Measurements from ENCODE around the gene PRKAA2. TPM values are rescaled to one million over a fixed set of nuclear protein-coding genes. Genes with fewer than 3 reads are reported as not detected.

PRKAA2 gene
- total and polyA plus RNA-seq, 9 donors, result 13.1 to 42.1 (median 26.3) TPM

DNA sequence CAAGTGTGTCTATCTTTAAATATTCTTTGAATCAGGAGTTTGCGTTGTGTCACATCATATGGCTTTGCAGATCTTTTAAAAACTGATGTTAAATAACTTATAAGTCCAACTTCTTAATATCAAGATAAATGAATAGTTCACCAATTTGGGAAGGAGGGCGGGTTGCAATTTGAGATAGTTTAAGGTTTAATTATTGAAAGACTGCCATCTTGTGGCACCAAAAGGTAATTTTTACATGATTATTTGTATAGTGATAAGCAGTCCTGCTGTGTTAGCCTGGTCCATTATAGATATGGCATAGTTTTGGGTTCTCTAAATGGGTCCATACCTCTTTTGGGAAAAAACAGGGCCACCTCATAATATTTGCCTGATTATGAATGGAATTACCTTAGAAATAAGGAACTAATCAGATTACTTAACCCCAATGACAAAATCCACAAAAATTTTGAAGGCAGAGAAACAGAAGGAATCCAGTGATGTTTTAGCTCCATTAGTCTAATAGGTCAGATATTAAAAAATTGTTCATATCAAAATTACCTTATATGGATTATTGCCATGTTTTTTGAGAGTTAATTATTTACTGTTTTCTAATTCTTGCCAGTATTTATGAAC is 64.3 kb downstream of the PRKAA2 start:
- 20% methylated on average over 1 of the region's 2 CpGs for WGBS (ENCODE audit: insufficient coverage)
- DNase-seq, result peak; percentile 74
- Histone ChIP-seq H3K4me3 (ENCODE audit: low read length) (no peak overlapping the region), H3K9me3 (replicated peaks; ENCODE audit: control insufficient read depth, low read depth, low read length) (no peaks in the 10 kb centered on the region), H3K4me1 (ENCODE audit: control insufficient read depth, insufficient read depth, low read length) (no peaks in the 10 kb centered on the region), H3K36me3 (ENCODE audit: control insufficient read depth, insufficient read depth, low read length) (peaks cover 6% of the 10 kb centered on the region), H3K27ac (ENCODE audit: low read length) (no peak overlapping the region), H3K27me3 (ENCODE audit: control insufficient read depth, insufficient read depth, low read length) (no peaks in the 10 kb centered on the region)

DNA sequence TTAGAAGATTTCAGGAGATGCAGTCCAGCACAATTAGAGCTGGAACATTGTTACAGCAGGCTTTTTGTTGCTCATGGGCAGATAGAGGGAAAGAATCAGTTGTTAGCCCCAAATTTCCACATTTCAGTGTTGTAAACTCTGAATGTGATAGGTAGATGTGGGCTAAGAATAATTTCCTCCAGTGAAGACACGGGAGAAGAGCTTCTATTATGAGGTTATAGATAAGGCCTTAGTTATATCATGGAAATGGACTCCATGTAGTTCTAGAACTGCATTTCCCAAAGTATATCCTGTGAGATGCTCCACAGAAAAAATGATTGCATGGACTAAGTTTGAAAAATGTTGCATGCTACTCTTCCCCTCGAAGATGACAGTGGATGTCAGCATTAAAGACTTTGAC is 64.9 kb downstream of the PRKAA2 start:
- no peaks in the 10 kb centered on the region for H3K27me3 ChIP-seq (ENCODE audit: control insufficient read depth, insufficient read depth, low read length)
- no peaks in the 10 kb centered on the region for H3K9me3 ChIP-seq (replicated peaks; ENCODE audit: control insufficient read depth, low read depth, low read length)
- no CpG with 5 or more reads among the region's 2 CpGs for WGBS (ENCODE audit: insufficient coverage)
- no peak overlapping the region for H3K4me3 ChIP-seq (ENCODE audit: low read length)
- no peaks in the 10 kb centered on the region for H3K4me1 ChIP-seq (ENCODE audit: control insufficient read depth, insufficient read depth, low read length)
- no peak overlapping the region for H3K27ac ChIP-seq (ENCODE audit: low read length)
- no peak for DNase-seq
- peaks cover 6% of the 10 kb centered on the region for H3K36me3 ChIP-seq (ENCODE audit: control insufficient read depth, insufficient read depth, low read length)

DNA sequence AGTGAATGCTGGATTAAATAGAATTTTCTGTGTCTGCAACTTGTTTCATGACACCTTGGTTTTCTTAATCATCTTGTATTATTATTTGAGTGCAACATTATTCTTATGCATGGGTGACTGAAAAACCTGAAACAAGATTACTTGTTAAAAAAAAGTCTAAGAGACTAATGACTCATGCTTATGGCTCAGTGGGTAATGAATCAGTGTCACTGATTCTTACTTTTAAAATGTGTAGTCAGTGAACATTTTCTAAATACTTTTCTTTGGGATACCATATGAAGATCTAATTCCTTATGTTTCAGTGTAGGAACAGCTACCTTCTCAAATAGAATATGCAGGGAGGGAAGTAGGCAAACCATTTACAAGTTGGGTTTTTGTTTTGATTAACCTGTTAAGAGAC is 65.5 kb downstream of the PRKAA2 start:
- Histone ChIP-seq H3K36me3 (ENCODE audit: control insufficient read depth, insufficient read depth, low read length) (peaks cover 6% of the 10 kb centered on the region), H3K27me3 (ENCODE audit: control insufficient read depth, insufficient read depth, low read length) (no peaks in the 10 kb centered on the region)
- DNase-seq, result no peak

DNA sequence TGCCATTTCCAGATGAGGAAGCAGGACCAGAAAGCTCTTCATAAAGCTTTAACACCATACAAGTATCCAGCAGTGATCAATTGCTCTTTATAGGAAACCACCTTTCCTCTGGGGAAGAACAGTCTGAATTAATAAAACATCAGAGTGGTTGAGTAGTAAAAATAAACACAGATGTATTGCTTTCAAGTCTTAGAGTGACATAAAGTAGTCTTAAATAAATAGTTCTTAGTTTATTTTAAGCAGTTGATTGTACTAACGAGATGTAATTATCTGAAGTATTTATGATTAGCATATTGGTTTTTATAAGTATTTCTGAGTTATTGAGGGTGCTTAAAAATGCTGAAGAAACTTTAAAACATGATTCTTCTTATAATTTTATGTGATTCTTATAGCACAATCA is 67.0 kb downstream of the PRKAA2 start:
- no CpG with 5 or more reads among the region's 1 CpG for WGBS (ENCODE audit: insufficient coverage)
- no peaks in the 10 kb centered on the region for H3K4me1 ChIP-seq (ENCODE audit: control insufficient read depth, insufficient read depth, low read length)
- no peak overlapping the region for H3K27ac ChIP-seq (ENCODE audit: low read length)
- H3K27me3 ChIP-seq (ENCODE audit: control insufficient read depth, insufficient read depth, low read length), result no peaks in the 10 kb centered on the region
- no peak overlapping the region for H3K4me3 ChIP-seq (ENCODE audit: low read length)
- peaks cover 2% of the 10 kb centered on the region for H3K36me3 ChIP-seq (ENCODE audit: control insufficient read depth, insufficient read depth, low read length)
- no peaks in the 10 kb centered on the region for H3K9me3 ChIP-seq (replicated peaks; ENCODE audit: control insufficient read depth, low read depth, low read length)
- no peak for DNase-seq

More for the DNA sequence above, 65.5 kb downstream of the PRKAA2 start:
- Histone ChIP-seq H3K4me1 (ENCODE audit: control insufficient read depth, insufficient read depth, low read length) (no peaks in the 10 kb centered on the region), H3K27ac (ENCODE audit: low read length) (no peak overlapping the region), H3K4me3 (ENCODE audit: low read length) (no peak overlapping the region), H3K9me3 (replicated peaks; ENCODE audit: control insufficient read depth, low read depth, low read length) (no peaks in the 10 kb centered on the region)

DNA sequence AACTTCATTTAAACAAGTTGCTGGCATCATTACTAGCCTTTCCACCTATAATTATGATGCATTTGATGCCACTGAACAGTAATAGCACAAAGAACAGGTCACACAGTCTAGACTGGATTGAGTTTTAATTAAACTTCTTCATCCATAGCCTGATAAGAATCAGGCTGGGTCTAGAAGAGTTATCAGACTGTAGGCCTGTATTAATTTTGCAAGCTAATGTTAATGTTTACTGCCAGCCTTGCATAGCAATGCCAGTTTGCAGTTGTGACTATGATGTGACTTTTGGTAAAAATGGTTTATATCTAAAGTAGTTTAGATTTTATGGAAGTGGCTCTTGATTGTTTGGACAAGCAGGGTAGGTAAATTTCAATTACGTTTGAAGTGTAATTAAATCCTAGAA is 68.0 kb downstream of the PRKAA2 start:
- Histone ChIP-seq H3K4me3 (ENCODE audit: low read length) (no peak overlapping the region), H3K27ac (ENCODE audit: low read length) (no peak overlapping the region), H3K9me3 (replicated peaks; ENCODE audit: control insufficient read depth, low read depth, low read length) (no peaks in the 10 kb centered on the region), H3K27me3 (ENCODE audit: control insufficient read depth, insufficient read depth, low read length) (no peaks in the 10 kb centered on the region), H3K4me1 (ENCODE audit: control insufficient read depth, insufficient read depth, low read length) (no peaks in the 10 kb centered on the region), H3K36me3 (ENCODE audit: control insufficient read depth, insufficient read depth, low read length) (no peaks in the 10 kb centered on the region)
- DNase-seq, result no peak
- no CpG with 5 or more reads among the region's 1 CpG for WGBS (ENCODE audit: insufficient coverage)

GRCh38 chr1:56715156-56715555 is 70.0 kb downstream of the PRKAA2 start:
- Histone ChIP-seq H3K9me3 (replicated peaks; ENCODE audit: control insufficient read depth, low read depth, low read length) (no peaks in the 10 kb centered on the region), H3K27ac (ENCODE audit: low read length) (no peak overlapping the region), H3K4me3 (ENCODE audit: low read length) (no peak overlapping the region), H3K36me3 (ENCODE audit: control insufficient read depth, insufficient read depth, low read length) (no peaks in the 10 kb centered on the region), H3K4me1 (ENCODE audit: control insufficient read depth, insufficient read depth, low read length) (no peaks in the 10 kb centered on the region), H3K27me3 (ENCODE audit: control insufficient read depth, insufficient read depth, low read length) (no peaks in the 10 kb centered on the region)
- DNase-seq, result no peak
- WGBS (ENCODE audit: insufficient coverage), result no CpG with 5 or more reads among the region's 1 CpG

DNA sequence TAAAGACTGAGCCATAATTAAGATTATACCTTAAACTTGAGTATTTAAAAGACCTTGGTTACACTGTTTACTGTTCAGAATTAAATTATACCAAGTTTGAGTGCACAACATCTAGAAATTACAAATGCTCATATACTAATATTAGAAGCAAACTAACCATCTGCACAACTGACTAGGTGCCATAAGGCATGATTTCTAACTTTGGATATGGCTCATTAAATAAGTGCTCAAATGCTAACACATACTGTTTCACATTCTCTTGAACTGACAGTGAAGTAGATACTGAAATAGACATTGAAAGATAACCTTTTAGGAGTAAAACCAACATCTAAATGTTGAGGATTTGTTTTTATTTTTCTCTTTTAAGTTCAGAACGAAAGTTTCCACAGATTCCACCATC is 74.1 kb downstream of the PRKAA2 start:
- Histone ChIP-seq H3K4me1 (ENCODE audit: control insufficient read depth, insufficient read depth, low read length) (no peaks in the 10 kb centered on the region), H3K36me3 (ENCODE audit: control insufficient read depth, insufficient read depth, low read length) (no peaks in the 10 kb centered on the region), H3K9me3 (replicated peaks; ENCODE audit: control insufficient read depth, low read depth, low read length) (no peaks in the 10 kb centered on the region), H3K27me3 (ENCODE audit: control insufficient read depth, insufficient read depth, low read length) (no peaks in the 10 kb centered on the region), H3K4me3 (ENCODE audit: low read length) (no peak overlapping the region), H3K27ac (ENCODE audit: low read length) (no peak overlapping the region)
- no peak for DNase-seq
- no CpG with 5 or more reads among the region's 1 CpG for WGBS (ENCODE audit: insufficient coverage)

DNA sequence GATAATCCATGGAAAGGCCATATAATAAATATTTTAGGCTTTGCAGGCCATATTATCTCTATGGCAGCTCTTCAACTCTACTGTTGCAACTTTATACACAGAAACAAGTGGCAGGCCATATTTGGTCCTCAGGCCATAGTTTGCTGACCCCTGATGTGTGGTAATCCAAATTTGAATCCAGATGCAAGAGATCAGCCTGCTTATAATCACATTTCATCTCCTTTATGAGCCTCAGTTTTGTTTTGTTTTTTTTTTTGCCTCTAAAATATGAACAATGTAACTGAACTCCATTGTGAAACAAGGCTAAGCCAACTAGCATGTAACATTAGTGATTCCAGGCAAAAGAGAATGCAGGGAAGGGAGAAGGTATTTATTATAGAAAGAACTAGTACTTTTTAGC is 81.6 kb downstream of the PRKAA2 start:
- peaks cover 4% of the 10 kb centered on the region for H3K27me3 ChIP-seq (ENCODE audit: control insufficient read depth, insufficient read depth, low read length)
- no peaks in the 10 kb centered on the region for H3K4me1 ChIP-seq (ENCODE audit: control insufficient read depth, insufficient read depth, low read length)
- no peak overlapping the region for H3K27ac ChIP-seq (ENCODE audit: low read length)
- no peak overlapping the region for H3K4me3 ChIP-seq (ENCODE audit: low read length)
- H3K9me3 ChIP-seq (replicated peaks; ENCODE audit: control insufficient read depth, low read depth, low read length), result no peaks in the 10 kb centered on the region
- no peak for DNase-seq
- no peaks in the 10 kb centered on the region for H3K36me3 ChIP-seq (ENCODE audit: control insufficient read depth, insufficient read depth, low read length)

- Histone ChIP-seq H3K4me1 (ENCODE audit: control insufficient read depth, insufficient read depth, low read length) (no peaks in the 10 kb centered on the region), H3K27ac (ENCODE audit: low read length) (no peak overlapping the region), H3K36me3 (ENCODE audit: control insufficient read depth, insufficient read depth, low read length) (no peaks in the 10 kb centered on the region), H3K9me3 (replicated peaks; ENCODE audit: control insufficient read depth, low read depth, low read length) (no peaks in the 10 kb centered on the region), H3K4me3 (ENCODE audit: low read length) (no peak overlapping the region), H3K27me3 (ENCODE audit: control insufficient read depth, insufficient read depth, low read length) (peaks cover 4% of the 10 kb centered on the region)
- no peak for DNase-seq
- WGBS (ENCODE audit: insufficient coverage), result 86% methylated on average over 1 of the region's 2 CpGs
These were observed 83.8 kb downstream of the PRKAA2 start for GRCh38 chr1:56728964-56729363.

DNA sequence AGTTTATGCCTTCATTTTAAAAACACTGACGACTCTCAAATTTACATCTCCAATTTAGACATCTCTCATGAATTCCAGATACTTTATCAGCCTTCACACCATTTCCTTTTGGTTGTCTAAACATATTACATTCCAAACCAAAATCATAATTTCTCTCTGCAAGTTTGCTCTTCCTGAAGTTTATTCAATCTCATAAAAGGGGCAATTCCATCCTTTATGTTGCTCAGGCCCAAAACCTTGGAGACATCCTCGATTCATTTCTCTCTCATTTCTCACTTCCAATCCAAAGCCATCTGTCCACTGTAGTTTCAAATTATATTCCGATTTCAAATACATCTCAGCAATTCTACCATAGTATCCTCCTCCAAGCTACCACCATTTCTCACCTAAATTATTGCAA is 100.1 kb downstream of the PRKAA2 start:
- H3K36me3 ChIP-seq (ENCODE audit: control insufficient read depth, insufficient read depth, low read length), result no peaks in the 10 kb centered on the region
- no peak for DNase-seq
- no peak overlapping the region for H3K4me3 ChIP-seq (ENCODE audit: low read length)
- H3K4me1 ChIP-seq (ENCODE audit: control insufficient read depth, insufficient read depth, low read length), result no peaks in the 10 kb centered on the region
- no peaks in the 10 kb centered on the region for H3K27me3 ChIP-seq (ENCODE audit: control insufficient read depth, insufficient read depth, low read length)
- no peak overlapping the region for H3K27ac ChIP-seq (ENCODE audit: low read length)
- 87% methylated on average over 3 of the region's 3 CpGs for WGBS (ENCODE audit: insufficient coverage)
- no peaks in the 10 kb centered on the region for H3K9me3 ChIP-seq (replicated peaks; ENCODE audit: control insufficient read depth, low read depth, low read length)

All from muscle of leg (tissue), 11 donors.